ENCODE measurements around the gene SPATA17. TPM values are rescaled to one million over a fixed set of nuclear protein-coding genes. Genes with fewer than 3 reads are reported as not detected.

SPATA17 gene
- total and polyA plus RNA-seq, 2 of the 13 experiments (the other 11 are each of a cell fraction or from before 2014, with no cell fraction given): 0.48 to 1.7 TPM

DNA sequence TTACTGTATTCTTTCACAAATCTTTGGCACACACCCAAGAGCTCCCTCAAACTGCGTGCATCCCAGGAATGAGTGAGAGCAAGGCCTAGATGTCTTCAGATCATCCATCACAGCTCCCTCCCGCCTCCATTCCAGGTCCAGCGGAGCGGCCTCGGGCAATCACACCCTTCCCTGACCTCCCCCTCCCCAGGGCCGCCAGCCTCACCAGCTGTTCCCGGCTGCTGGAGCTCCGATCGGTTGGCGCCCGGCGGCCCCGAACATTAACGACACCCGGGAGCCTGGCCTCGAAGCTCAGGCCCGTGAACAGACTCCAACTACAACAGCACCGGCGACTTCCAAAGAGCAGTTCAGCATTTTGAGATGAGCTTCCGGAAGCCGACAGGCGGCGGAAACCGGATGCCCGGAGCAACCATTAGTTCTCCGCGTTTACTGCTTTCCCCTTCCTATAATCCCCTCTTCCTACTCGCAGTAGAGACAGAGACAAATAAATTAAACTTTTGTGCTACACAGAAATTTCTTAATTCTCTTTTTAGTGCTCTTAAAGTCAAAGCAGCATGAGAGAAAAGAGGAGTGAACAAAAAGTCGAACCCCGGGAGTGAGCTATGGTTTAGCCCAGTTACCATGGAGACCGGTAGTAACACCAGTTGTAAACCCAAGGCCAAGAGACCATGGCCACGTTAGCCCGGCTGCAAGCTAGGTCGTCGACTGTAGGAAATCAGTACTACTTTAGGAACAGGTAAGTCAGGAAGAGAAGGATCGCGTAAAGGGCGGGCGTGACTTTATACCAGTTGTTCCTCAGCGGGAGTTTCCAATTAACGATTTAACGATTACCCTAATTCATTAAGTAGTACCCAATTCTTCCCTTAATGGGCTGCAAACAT, at the start of gene SPATA17, which contains the start of gene GPATCH2 (continued):
- TF ChIP-seq ZNF446 (CRISPR knock-in tag; IDR thresholded peaks at IDR 0.05) (no peak), TBX3 (IDR thresholded peaks at IDR 0.05; ENCODE audit: borderline replicate concordance) (no peak), FOXO4 (CRISPR knock-in tag; conservative IDR thresholded peaks at IDR 0.05) (no peak), ZNF770 (CRISPR knock-in tag; IDR thresholded peaks at IDR 0.05) (peak; percentile 44; the same call in 1 of the 2 replicates), MAFG (CRISPR knock-in tag; IDR thresholded peaks at IDR 0.05) (no peak), RBAK (CRISPR knock-in tag; IDR thresholded peaks at IDR 0.05) (no peak), NAIF1 (CRISPR knock-in tag; IDR thresholded peaks at IDR 0.05; ENCODE audit: borderline replicate concordance) (no peak), FOXK1 (CRISPR knock-in tag; IDR thresholded peaks at IDR 0.05; ENCODE audit: borderline replicate concordance, low read depth) (peak; percentile 48; the same call in 1 of the 2 replicates)
- TF ChIP-seq, protein P1, sequence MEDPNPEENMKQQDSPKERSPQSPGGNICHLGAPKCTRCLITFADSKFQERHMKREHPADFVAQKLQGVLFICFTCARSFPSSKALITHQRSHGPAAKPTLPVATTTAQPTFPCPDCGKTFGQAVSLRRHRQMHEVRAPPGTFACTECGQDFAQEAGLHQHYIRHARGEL (CRISPR knock-in tag; IDR thresholded peaks at IDR 0.05): no peak
- TF ChIP-seq, protein P2, sequence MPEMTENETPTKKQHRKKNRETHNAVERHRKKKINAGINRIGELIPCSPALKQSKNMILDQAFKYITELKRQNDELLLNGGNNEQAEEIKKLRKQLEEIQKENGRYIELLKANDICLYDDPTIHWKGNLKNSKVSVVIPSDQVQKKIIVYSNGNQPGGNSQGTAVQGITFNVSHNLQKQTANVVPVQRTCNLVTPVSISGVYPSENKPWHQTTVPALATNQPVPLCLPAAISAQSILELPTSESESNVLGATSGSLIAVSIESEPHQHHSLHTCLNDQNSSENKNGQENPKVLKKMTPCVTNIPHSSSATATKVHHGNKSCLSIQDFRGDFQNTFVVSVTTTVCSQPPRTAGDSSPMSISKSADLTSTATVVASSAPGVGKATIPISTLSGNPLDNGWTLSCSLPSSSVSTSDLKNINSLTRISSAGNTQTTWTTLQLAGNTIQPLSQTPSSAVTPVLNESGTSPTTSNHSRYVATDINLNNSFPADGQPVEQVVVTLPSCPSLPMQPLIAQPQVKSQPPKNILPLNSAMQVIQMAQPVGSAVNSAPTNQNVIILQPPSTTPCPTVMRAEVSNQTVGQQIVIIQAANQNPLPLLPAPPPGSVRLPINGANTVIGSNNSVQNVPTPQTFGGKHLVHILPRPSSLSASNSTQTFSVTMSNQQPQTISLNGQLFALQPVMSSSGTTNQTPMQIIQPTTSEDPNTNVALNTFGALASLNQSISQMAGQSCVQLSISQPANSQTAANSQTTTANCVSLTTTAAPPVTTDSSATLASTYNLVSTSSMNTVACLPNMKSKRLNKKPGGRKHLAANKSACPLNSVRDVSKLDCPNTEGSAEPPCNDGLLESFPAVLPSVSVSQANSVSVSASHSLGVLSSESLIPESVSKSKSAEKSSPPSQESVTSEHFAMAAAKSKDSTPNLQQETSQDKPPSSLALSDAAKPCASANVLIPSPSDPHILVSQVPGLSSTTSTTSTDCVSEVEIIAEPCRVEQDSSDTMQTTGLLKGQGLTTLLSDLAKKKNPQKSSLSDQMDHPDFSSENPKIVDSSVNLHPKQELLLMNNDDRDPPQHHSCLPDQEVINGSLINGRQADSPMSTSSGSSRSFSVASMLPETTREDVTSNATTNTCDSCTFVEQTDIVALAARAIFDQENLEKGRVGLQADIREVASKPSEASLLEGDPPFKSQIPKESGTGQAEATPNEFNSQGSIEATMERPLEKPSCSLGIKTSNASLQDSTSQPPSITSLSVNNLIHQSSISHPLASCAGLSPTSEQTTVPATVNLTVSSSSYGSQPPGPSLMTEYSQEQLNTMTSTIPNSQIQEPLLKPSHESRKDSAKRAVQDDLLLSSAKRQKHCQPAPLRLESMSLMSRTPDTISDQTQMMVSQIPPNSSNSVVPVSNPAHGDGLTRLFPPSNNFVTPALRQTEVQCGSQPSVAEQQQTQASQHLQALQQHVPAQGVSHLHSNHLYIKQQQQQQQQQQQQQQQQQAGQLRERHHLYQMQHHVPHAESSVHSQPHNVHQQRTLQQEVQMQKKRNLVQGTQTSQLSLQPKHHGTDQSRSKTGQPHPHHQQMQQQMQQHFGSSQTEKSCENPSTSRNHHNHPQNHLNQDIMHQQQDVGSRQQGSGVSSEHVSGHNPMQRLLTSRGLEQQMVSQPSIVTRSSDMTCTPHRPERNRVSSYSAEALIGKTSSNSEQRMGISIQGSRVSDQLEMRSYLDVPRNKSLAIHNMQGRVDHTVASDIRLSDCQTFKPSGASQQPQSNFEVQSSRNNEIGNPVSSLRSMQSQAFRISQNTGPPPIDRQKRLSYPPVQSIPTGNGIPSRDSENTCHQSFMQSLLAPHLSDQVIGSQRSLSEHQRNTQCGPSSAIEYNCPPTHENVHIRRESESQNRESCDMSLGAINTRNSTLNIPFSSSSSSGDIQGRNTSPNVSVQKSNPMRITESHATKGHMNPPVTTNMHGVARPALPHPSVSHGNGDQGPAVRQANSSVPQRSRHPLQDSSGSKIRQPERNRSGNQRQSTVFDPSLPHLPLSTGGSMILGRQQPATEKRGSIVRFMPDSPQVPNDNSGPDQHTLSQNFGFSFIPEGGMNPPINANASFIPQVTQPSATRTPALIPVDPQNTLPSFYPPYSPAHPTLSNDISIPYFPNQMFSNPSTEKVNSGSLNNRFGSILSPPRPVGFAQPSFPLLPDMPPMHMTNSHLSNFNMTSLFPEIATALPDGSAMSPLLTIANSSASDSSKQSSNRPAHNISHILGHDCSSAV (CRISPR knock-in tag; IDR thresholded peaks at IDR 0.05; ENCODE audit: borderline replicate concordance): no peak
- TF ChIP-seq, protein P3, sequence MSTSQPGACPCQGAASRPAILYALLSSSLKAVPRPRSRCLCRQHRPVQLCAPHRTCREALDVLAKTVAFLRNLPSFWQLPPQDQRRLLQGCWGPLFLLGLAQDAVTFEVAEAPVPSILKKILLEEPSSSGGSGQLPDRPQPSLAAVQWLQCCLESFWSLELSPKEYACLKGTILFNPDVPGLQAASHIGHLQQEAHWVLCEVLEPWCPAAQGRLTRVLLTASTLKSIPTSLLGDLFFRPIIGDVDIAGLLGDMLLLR (CRISPR knock-in tag; IDR thresholded peaks at IDR 0.05): peak; percentile 60; the same call in 1 of the 2 replicates
- TF ChIP-seq, protein P4, sequence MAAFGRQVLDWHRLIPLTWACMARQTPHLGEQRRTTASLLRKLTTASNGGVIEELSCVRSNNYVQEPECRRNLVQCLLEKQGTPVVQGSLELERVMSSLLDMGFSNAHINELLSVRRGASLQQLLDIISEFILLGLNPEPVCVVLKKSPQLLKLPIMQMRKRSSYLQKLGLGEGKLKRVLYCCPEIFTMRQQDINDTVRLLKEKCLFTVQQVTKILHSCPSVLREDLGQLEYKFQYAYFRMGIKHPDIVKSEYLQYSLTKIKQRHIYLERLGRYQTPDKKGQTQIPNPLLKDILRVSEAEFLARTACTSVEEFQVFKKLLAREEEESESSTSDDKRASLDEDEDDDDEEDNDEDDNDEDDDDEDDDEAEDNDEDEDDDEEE (CRISPR knock-in tag; IDR thresholded peaks at IDR 0.05): no peak

Measured in HepG2 (cell line).